Esophagus (tissue), 2 donors: ENCODE data around the gene KCNQ2. TPM values are rescaled to one million over a fixed set of nuclear protein-coding genes. Genes with fewer than 3 reads are reported as not detected.
A peak's percentile ranks its signal among the peaks of the same experiment; 100 is the strongest.

Experiments
- H3K27ac ChIP-seq, 2 donors: one replicate each; pipeline ENCODE4 v1.5.1; 2013; ENCODE audit warnings: low read depth in 2 of 2, mild to moderate bottlenecking in 2 of 2, inconsistent platforms in 1 of 2, low read length in 1 of 2, moderate library complexity in 1 of 2
- H3K27me3 ChIP-seq, 2 donors: one replicate each; pipeline ENCODE4 v1.6.1; 2013; ENCODE audit warnings: low read length in 2 of 2, control low read depth in 1 of 2, mild to moderate bottlenecking in 1 of 2; ENCODE audit not compliant: insufficient read depth in 2 of 2, control insufficient read depth in 1 of 2
- H3K36me3 ChIP-seq, 2 donors: one replicate each; pipeline ENCODE4 v1.6.1; 2013; ENCODE audit warnings: low read length in 1 of 2; ENCODE audit not compliant: control insufficient read depth in 2 of 2, insufficient read depth in 2 of 2
- H3K4me1 ChIP-seq, 2 donors: one replicate each; pipeline ENCODE4 v1.6.1; 2013; ENCODE audit warnings: low read length in 1 of 2; ENCODE audit not compliant: control insufficient read depth in 2 of 2, insufficient read depth in 2 of 2
- H3K4me3 ChIP-seq, 2 donors: one replicate each; pipeline ENCODE4 v1.5.1; 2013; ENCODE audit warnings: low read length in 2 of 2, mild to moderate bottlenecking in 2 of 2, low read depth in 1 of 2, moderate library complexity in 1 of 2
- H3K9me3 ChIP-seq, 2 donors: one replicate each; pipeline ENCODE4 v1.6.1; 2013; ENCODE audit warnings: mild to moderate bottlenecking in 2 of 2, low read depth in 1 of 2, low read length in 1 of 2, moderate library complexity in 1 of 2; ENCODE audit not compliant: control insufficient read depth in 2 of 2, insufficient read depth in 1 of 2
- WGBS, 2 donors: extraction: QIAGEN DNeasy Blood & Tissue Kit; methylation state at CpG; one replicate each; pipeline ENCODE4 v1.1.7; 2013; 5-methylcytosine and 5-hydroxymethylcytosine counted together
- polyA plus RNA-seq, 2 donors: library from polyadenylated mRNA; stranded (reverse); fragments of 200-250 nt; gene quantifications; one replicate each; pipeline ENCODE4 v1.2.3, GENCODE V29; 2013
- donor health status: healthy with polysubstance abuse.
- donor health status: Bipolar disorder and iron deficiency.

Gene KCNQ2
- polyA plus RNA-seq, 2 donors = 0.01 to 0.06 TPM

- 59 to 64% methylated on average over 18 to 20 of the region's 20 CpGs for WGBS, 2 donors
- Histone ChIP-seq H3K4me1 (peaks cover 4 to 6% of the 10 kb centered on the region in 2 donors), H3K36me3 (no peaks in the 10 kb centered on the region), H3K27me3 (peaks cover 0 to 15% of the 10 kb centered on the region in 2 donors), H3K9me3 (peaks cover 0 to 6% of the 10 kb centered on the region in 2 donors), H3K27ac (no peak overlapping the region), H3K4me3 (peak overlapping the region in 1 of 2 donors; percentile 3)
These were observed 24.9 kb upstream of the KCNQ2 start for GRCh38 chr20:63497138-63497945.

DNA sequence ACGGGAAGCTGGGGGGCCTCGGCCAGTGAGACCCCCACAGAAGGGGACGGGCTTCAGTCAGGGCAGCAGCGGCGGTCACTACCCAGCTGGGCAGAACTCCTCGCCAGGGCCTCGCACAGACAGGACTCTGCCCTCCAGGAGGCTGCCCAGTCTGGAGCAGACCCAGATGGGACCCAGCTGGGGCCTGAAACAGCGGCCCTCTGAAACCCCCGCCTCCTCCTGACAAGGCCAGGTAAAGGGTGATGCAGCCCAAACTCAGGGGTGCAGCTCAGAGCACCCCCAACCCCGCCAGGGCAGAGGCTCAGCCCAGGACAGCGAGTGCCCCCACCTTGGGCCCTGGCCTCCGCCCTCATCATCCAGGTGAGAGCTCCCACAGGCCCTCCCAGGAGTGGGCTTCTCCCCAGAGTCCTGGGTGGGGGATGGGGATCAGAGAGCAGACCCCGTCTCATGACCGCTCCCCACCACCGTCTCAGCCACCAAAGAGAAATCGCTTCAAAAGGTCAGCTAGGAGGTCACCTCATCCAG lies 24.2 kb upstream of the KCNQ2 start:
- WGBS, 2 donors = 58 to 61% methylated on average over 16 of the region's 16 CpGs
- Histone ChIP-seq H3K4me1 (peaks cover 4 to 6% of the 10 kb centered on the region in 2 donors), H3K27ac (no peak overlapping the region), H3K4me3 (peak overlapping the region; percentile 17 to 19), H3K27me3 (peaks cover 0 to 15% of the 10 kb centered on the region in 2 donors), H3K9me3 (peaks cover 0 to 7% of the 10 kb centered on the region in 2 donors), H3K36me3 (no peaks in the 10 kb centered on the region)

GRCh38 chr20:63495741-63496595 lies 23.5 kb upstream of the KCNQ2 start:
- Histone ChIP-seq H3K9me3 (peaks cover 0 to 7% of the 10 kb centered on the region in 2 donors), H3K36me3 (no peaks in the 10 kb centered on the region), H3K4me1 (peaks cover 4 to 6% of the 10 kb centered on the region in 2 donors), H3K27ac (no peak overlapping the region), H3K27me3 (peaks cover 0 to 15% of the 10 kb centered on the region in 2 donors), H3K4me3 (peak overlapping the region; percentile 17 to 19)
- WGBS, 2 donors = 21 to 22% methylated on average over 43 to 48 of the region's 48 CpGs

GRCh38 chr20:63495167-63495720 lies 22.8 kb upstream of the KCNQ2 start:
- Histone ChIP-seq H3K27ac (no peak overlapping the region), H3K36me3 (no peaks in the 10 kb centered on the region)
- 81 to 87% methylated on average over 7 to 8 of the region's 8 CpGs for WGBS, 2 donors

DNA sequence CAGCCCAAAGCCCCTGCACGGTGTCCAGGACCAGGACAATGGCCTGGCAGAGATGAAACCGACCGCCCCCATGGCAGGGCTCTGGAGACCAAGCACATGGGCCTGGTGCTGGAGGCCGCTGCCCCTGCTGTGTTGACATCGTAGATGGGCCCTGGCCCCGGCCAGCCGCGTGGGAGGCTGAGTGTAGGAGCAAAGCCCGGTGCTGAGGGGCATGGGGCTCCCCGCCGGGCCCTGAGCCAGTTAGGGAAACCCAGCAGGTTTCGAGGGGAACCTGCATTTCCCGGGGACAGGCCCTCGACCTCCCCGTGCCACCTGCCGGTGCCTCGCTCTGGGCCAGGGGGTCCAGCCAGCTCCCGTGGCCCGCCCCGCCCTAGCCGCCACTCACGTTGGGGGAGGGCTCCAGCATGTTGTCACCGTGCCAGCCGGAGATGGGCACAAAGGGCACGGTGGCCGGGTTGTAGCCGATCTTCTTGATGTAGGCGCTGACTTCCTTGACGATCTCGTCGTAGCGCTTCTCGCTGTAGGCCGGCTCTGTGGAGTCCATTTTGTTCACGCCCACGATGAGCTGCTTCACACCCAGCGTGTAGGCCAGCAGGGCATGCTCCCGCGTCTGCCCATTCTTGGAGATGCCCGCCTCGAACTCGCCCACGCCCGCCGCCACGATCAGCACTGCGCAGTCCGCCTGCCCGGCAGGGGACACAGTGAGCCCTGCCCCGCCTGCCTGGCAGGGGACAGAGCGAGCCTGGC lies 22.1 kb upstream of the KCNQ2 start:
- H3K27ac ChIP-seq = no peak overlapping the region
- H3K27me3 ChIP-seq = peaks cover 0 to 11% of the 10 kb centered on the region in 2 donors
- H3K9me3 ChIP-seq = peaks cover 0 to 7% of the 10 kb centered on the region in 2 donors
- peaks cover 4 to 6% of the 10 kb centered on the region in 2 donors for H3K4me1 ChIP-seq
- H3K4me3 ChIP-seq = no peak overlapping the region
- 77 to 82% methylated on average over 47 to 51 of the region's 51 CpGs for WGBS, 2 donors
- H3K36me3 ChIP-seq = no peaks in the 10 kb centered on the region

More at GRCh38 chr20:63495167-63495720, 22.8 kb upstream of the KCNQ2 start:
- no peak overlapping the region for H3K4me3 ChIP-seq
- peaks cover 0 to 15% of the 10 kb centered on the region in 2 donors for H3K27me3 ChIP-seq
- H3K4me1 ChIP-seq = peaks cover 4 to 6% of the 10 kb centered on the region in 2 donors
- H3K9me3 ChIP-seq = peaks cover 0 to 7% of the 10 kb centered on the region in 2 donors

DNA sequence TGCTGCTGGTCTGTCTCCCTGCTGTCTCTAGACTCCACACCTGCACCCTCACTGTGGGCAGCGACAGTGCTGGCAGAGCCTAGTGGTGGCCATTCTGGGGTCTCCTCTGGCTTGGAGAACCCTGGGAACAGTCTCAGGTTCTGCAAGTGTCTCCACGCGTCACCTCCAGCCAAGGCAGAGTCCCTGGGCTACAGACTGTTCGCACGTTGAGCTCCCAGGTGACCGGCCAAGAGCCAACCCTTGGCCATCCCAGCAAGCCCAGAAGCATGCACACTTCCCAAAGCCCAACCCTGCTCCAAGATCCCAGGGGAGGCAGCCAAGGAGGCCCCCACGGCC lies 21.6 kb upstream of the KCNQ2 start:
- Histone ChIP-seq H3K27ac (no peak overlapping the region), H3K9me3 (peaks cover 0 to 7% of the 10 kb centered on the region in 2 donors), H3K27me3 (peaks cover 2 to 6% of the 10 kb centered on the region in 2 donors), H3K36me3 (no peaks in the 10 kb centered on the region), H3K4me1 (peaks cover 0 to 6% of the 10 kb centered on the region in 2 donors), H3K4me3 (no peak overlapping the region)
- WGBS, 2 donors = 76 to 82% methylated on average over 7 of the region's 7 CpGs

- 61 to 66% methylated on average over 12 to 13 of the region's 13 CpGs for WGBS, 2 donors
These were observed 21.1 kb upstream of the KCNQ2 start for GRCh38 chr20:63493563-63494020.

GRCh38 chr20:63492982-63493381 lies 20.5 kb upstream of the KCNQ2 start:
- Histone ChIP-seq H3K9me3 (peaks cover 0 to 7% of the 10 kb centered on the region in 2 donors), H3K27ac (no peak overlapping the region), H3K4me3 (no peak overlapping the region), H3K4me1 (peaks cover 0 to 6% of the 10 kb centered on the region in 2 donors), H3K27me3 (peaks cover 2 to 4% of the 10 kb centered on the region in 2 donors), H3K36me3 (no peaks in the 10 kb centered on the region)
- WGBS, 2 donors = 92 to 94% methylated on average over 12 to 14 of the region's 14 CpGs

More at GRCh38 chr20:63493563-63494020, 21.1 kb upstream of the KCNQ2 start:
- H3K4me3 ChIP-seq = no peak overlapping the region
- no peaks in the 10 kb centered on the region for H3K36me3 ChIP-seq
- H3K27ac ChIP-seq = no peak overlapping the region
- peaks cover 0 to 7% of the 10 kb centered on the region in 2 donors for H3K9me3 ChIP-seq
- peaks cover 2 to 8% of the 10 kb centered on the region in 2 donors for H3K27me3 ChIP-seq
- H3K4me1 ChIP-seq = peaks cover 0 to 6% of the 10 kb centered on the region in 2 donors
